Endothelial cell of umbilical vein (primary cell): ENCODE measurements around the gene ZNF749. TPM values are rescaled to one million over a fixed set of nuclear protein-coding genes. Genes with fewer than 3 reads are reported as not detected.

Experiments
- BruUV-seq: library from RNA; stranded (reverse); fragments of 400-500 nt; replicated peaks from 2 replicates; lab custom pipeline; 2021; lab: Mats Ljungman, UMichigan
- CTCF ChIA-PET: fragments of 300-600, 350-600 bp; sonication (Branson Sonifier 250); formaldehyde crosslinking; loops from one replicate; lab custom pipeline; 2021; ENCODE audit warnings: antibody characterized with exemption, inconsistent platforms; lab: Charles Lee
- POLR2A ChIA-PET: fragments of 300-600, 350-600 bp; sonication (Branson Sonifier 250); formaldehyde crosslinking; loops from one replicate; lab custom pipeline; 2021; ENCODE audit warnings: antibody characterized with exemption, inconsistent platforms; lab: Charles Lee
- DNase-seq: peaks from one replicate; pipeline ENCODE4 v3.0.0-alpha.2; 2011; ENCODE audit warnings: low read depth, low spot score
- FAIRE-seq: peaks from 2 replicates; lab custom pipeline; 2011; peaks lifted over from hg19 to GRCh38; lab: Jason Lieb, UNC
- H2AFZ ChIP-seq: 2 replicates; pipeline ENCODE4 v1.6.0; 2012; ENCODE audit warnings: low read depth, low read length, control low read depth, inconsistent platforms
- H3K27ac ChIP-seq: 2 replicates; pipeline ENCODE4 v1.5.1; 2011; ENCODE audit warnings: low read depth, mild to moderate bottlenecking, control low read depth, low read length, moderate library complexity; ENCODE audit not compliant: insufficient read depth
- H3K27me3 ChIP-seq, 2 experiments: 2 replicates each; pipeline versions ENCODE4 v1.6.0 to v1.6.1; 2011; ENCODE audit warnings: low read length in 2 of 2, mixed read lengths in 1 of 2; ENCODE audit not compliant: control insufficient read depth in 2 of 2, insufficient read depth in 2 of 2
- H3K36me3 ChIP-seq, 2 experiments: 2 replicates in 1 of 2; 3 replicates in 1 of 2; pipeline ENCODE4 v1.5.1; 2011; ENCODE audit warnings: low read length in 2 of 2, mild to moderate bottlenecking in 1 of 2, moderate library complexity in 1 of 2; ENCODE audit not compliant: control insufficient read depth in 2 of 2, insufficient read depth in 2 of 2; ENCODE audit errors: extremely low read depth in 1 of 2
- H3K4me1 ChIP-seq: 3 replicates; pipeline ENCODE4 v1.5.1; 2011; ENCODE audit warnings: mild to moderate bottlenecking, low read length; ENCODE audit not compliant: control insufficient read depth, insufficient read depth; ENCODE audit errors: extremely low read depth
- H3K4me2 ChIP-seq: 2 replicates; pipeline ENCODE4 v1.6.1; 2011; ENCODE audit warnings: low read length, control low read depth, mixed read lengths; ENCODE audit not compliant: insufficient read depth
- H3K4me3 ChIP-seq, 3 experiments: fragments of 200-600 bp in 1 of 3; sonication (generic), shearing (Covaris generic) in 1 of 3; replicated peaks in 1 of 3; 2 replicates each; pipeline ENCODE4 v1.5.1; 2011 to 2016; ENCODE audit warnings: control low read depth in 3 of 3, low read length in 3 of 3, mild to moderate bottlenecking in 2 of 3, inconsistent platforms in 1 of 3, low read depth in 1 of 3, moderate library complexity in 1 of 3; ENCODE audit not compliant: insufficient read depth in 1 of 3
- H3K79me2 ChIP-seq: 2 replicates; pipeline ENCODE4 v1.6.0; 2012; ENCODE audit warnings: low read length, inconsistent platforms; ENCODE audit not compliant: control insufficient read depth, insufficient read depth
- H3K9ac ChIP-seq: replicated peaks from 2 replicates; pipeline ENCODE3; 2011; ENCODE audit warnings: low read length, control low read depth; ENCODE audit not compliant: insufficient read depth; ENCODE audit errors: extremely low read depth
- H3K9me1 ChIP-seq: replicated peaks from 3 replicates; pipeline ENCODE4 v1.6.0; 2011; ENCODE audit warnings: mild to moderate bottlenecking, low read length; ENCODE audit not compliant: control insufficient read depth, insufficient read depth; ENCODE audit errors: extremely low read depth
- H3K9me3 ChIP-seq: replicated peaks from 2 replicates; pipeline ENCODE4 v1.5.1; 2012; ENCODE audit warnings: low read length, inconsistent platforms; ENCODE audit not compliant: control insufficient read depth, insufficient read depth
- H4K20me1 ChIP-seq: replicated peaks from 2 replicates; pipeline ENCODE3; 2011; ENCODE audit warnings: mild to moderate bottlenecking, low read length; ENCODE audit not compliant: control insufficient read depth, insufficient read depth; ENCODE audit errors: extremely low read depth
- CTCF ChIP-seq, 2 donors: IDR thresholded peaks; 1 replicate in 1 of 2; 2 replicates in 1 of 2; pipeline ENCODE4 v1.5.1; 2011; ENCODE audit warnings: low read length in 2 of 2, mild to moderate bottlenecking in 2 of 2, moderate library complexity in 2 of 2, control low read depth in 1 of 2, inconsistent platforms in 1 of 2, low read depth in 1 of 2; ENCODE audit not compliant: insufficient read depth in 1 of 2; ENCODE audit errors: extremely low read depth in 1 of 2
- EZH2 ChIP-seq: IDR thresholded peaks from 2 replicates; pipeline ENCODE4 v1.6.1; 2012; ENCODE audit warnings: borderline replicate concordance, low read depth, mild to moderate bottlenecking, moderate library complexity, low read length, inconsistent platforms; ENCODE audit not compliant: severe bottlenecking
- FOS ChIP-seq: IDR thresholded peaks from 2 replicates; pipeline ENCODE4 v1.6.1; 2011; ENCODE audit warnings: mild to moderate bottlenecking, low read length, moderate library complexity, borderline replicate concordance; ENCODE audit not compliant: insufficient read depth
- GATA2 ChIP-seq: IDR thresholded peaks from 2 replicates; pipeline ENCODE4 v1.7.0; 2011; ENCODE audit warnings: low read depth, mild to moderate bottlenecking, moderate library complexity, mixed read lengths, low read length; ENCODE audit not compliant: insufficient read length, insufficient read depth
- JUN ChIP-seq: IDR thresholded peaks from 2 replicates; pipeline ENCODE4 v1.6.1; 2011; ENCODE audit warnings: borderline replicate concordance, low read depth; ENCODE audit not compliant: insufficient read length, insufficient read depth
- MAX ChIP-seq: IDR thresholded peaks from 2 replicates; pipeline ENCODE4 v1.6.1; 2011; ENCODE audit not compliant: insufficient read depth, insufficient read length
- MYC ChIP-seq: IDR thresholded peaks from one replicate; pipeline ENCODE4 v1.6.1; 2011; ENCODE audit warnings: mild to moderate bottlenecking, low read depth, low read length
- POLR2A ChIP-seq: IDR thresholded peaks from 2 replicates; pipeline ENCODE4 v1.6.1; 2012; ENCODE audit warnings: low read depth, mild to moderate bottlenecking, control low read depth, low read length
- POLR2AphosphoS5 ChIP-seq: IDR thresholded peaks from 2 replicates; pipeline ENCODE4 v1.6.1; 2012; ENCODE audit warnings: low read depth, mild to moderate bottlenecking, control low read depth, low read length, moderate library complexity; ENCODE audit not compliant: insufficient read depth
- dilution Hi-C: fragments of 300-500 bp; cut with MboI; formaldehyde crosslinking; loops from one replicate; pipeline ENCODE4 v1.15.0; 2019; ENCODE audit warnings: low sequenced_read_pairs; ENCODE audit not compliant: extremely low pct_ligation_motif_present
- intact Hi-C: fragments of 100-400 bp; cut with micrococcal nuclease; formaldehyde crosslinking; loops from one replicate; pipeline ENCODE4 v1.10.0; 2022
- polyA plus RNA-seq, 4 experiments: library from polyadenylated mRNA; depleted of rRNA in 3 of 4; stranded (reverse) in 3 of 4; unstranded in 1 of 4; fragments of >200 nt; gene quantifications; 2 replicates each; pipeline versions ENCODE4 v1.2.1 to v1.2.3, GENCODE V29; 2011 to 2012; ENCODE audit warnings: missing spikeins in 1 of 4
- total RNA-seq: library from RNA; stranded (reverse); gene quantifications from 2 replicates; pipeline ENCODE4 v1.2.3, GENCODE V29; 2021

ZNF749 gene
- total and polyA plus RNA-seq, 2 donors (not counting 3 experiments of a cell fraction or from before 2014, with no cell fraction given) = 8.5 to 11.5 TPM

GRCh38 chr19:57441979-57442752, 7.0 kb downstream of the ZNF749 start:
- POLR2A ChIA-PET = no interaction called here
- no TSS peak for BruUV-seq
- Histone ChIP-seq H3K4me1 (no peaks in the 10 kb centered on the region), H3K27me3 (no peaks in the 10 kb centered on the region), H3K9me3 (peaks cover 13% of the 10 kb centered on the region), H3K36me3 (peaks cover 2 to 12% of the 10 kb centered on the region in 2 experiments), H4K20me1 (no peaks in the 10 kb centered on the region), H2AFZ (no peak overlapping the region), H3K4me2 (no peak overlapping the region), H3K9ac (no peak overlapping the region), H3K4me3 (no peak overlapping the region), H3K27ac (no peak overlapping the region), H3K79me2 (peaks cover 3% of the 10 kb centered on the region), H3K9me1 (no peaks in the 10 kb centered on the region)
- no peak for DNase-seq
- intact Hi-C loops (no loop called here), dilution Hi-C loops (no loop called here)
- no peak for TF ChIP-seq POLR2A
- no peak for TF ChIP-seq CTCF (IDR thresholded peaks at IDR 0.05; ENCODE audit: extremely low read depth in 1 of 2, insufficient read depth in 1 of 2, low read depth in 1 of 2, low read length in 2 of 2)
- no peak for TF ChIP-seq GATA2
- no peak for TF ChIP-seq EZH2
- TF ChIP-seq POLR2AphosphoS5 = no peak
- TF ChIP-seq MYC = no peak
- no peak for TF ChIP-seq MAX
- no peak for TF ChIP-seq JUN
- no peak for TF ChIP-seq FOS
- CTCF ChIA-PET = no interaction called here
- no peak for FAIRE-seq
